OCI-LY3 (cell line): Measurements from ENCODE around the gene AUTS2.

ENCODE experiments used
- CTCF ChIP-seq: fragments of 200-600, 300-600 bp; sonication (generic); IDR thresholded peaks from 2 replicates; pipeline ENCODE4 v1.5.1; 2014; ENCODE audit warnings: antibody characterized with exemption, low read length, low read depth
- EZH2phosphoT487 ChIP-seq: fragments of 200-600 bp; shearing (Covaris generic); IDR thresholded peaks from 2 replicates; pipeline ENCODE4 v1.6.1; 2018; ENCODE audit warnings: antibody characterized with exemption, mixed run types, low read depth

GRCh38 chr7:70271617-70272081, 673.4 kb downstream of the AUTS2 start:
- TF ChIP-seq CTCF (no peak), EZH2phosphoT487 (no peak)
